Right renal pelvis (tissue), 4 donors: ENCODE results near the gene MVP. TPM values are rescaled to one million over a fixed set of nuclear protein-coding genes. Genes with fewer than 3 reads are reported as not detected.
A peak's percentile ranks its signal among the peaks of the same experiment; 100 is the strongest.

ENCODE experiments used
- DNase-seq, 4 donors: peaks; one replicate each; pipeline ENCODE4 v3.0.0-alpha.2; 2013; ENCODE audit warnings: low read depth in 4 of 4, low spot score in 3 of 4, missing footprints in 1 of 4
- polyA plus RNA-seq, 4 donors: library from polyadenylated mRNA; unstranded; fragments of 120-200 nt; gene quantifications; one replicate each; pipeline ENCODE4 v1.2.1, GENCODE V29; 2013; ENCODE audit not compliant: insufficient read length in 4 of 4

MVP gene
- polyA plus RNA-seq, 4 donors: 17.7 to 23.6 (median 21.5) TPM

DNA sequence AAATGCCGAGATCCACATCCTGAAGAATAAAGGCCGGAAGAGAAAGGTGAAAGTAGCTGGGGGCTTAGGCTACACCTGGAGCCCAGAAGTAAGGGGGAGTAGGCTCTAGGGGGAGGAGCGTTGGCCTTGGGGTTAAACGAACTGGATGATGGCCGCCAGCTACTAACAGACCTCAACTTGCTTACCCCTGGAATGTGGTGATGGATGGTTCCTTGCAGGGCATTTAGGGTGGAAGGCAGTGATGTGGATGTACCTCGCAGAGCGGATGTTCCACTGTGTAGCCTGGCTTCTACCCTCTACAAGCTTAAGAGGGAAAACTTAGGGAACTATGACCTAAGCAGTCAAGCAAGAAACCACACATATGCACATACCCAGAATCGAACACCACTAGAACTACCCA lies 16.2 kb upstream of the MVP start:
- DNase-seq: no peak

DNA sequence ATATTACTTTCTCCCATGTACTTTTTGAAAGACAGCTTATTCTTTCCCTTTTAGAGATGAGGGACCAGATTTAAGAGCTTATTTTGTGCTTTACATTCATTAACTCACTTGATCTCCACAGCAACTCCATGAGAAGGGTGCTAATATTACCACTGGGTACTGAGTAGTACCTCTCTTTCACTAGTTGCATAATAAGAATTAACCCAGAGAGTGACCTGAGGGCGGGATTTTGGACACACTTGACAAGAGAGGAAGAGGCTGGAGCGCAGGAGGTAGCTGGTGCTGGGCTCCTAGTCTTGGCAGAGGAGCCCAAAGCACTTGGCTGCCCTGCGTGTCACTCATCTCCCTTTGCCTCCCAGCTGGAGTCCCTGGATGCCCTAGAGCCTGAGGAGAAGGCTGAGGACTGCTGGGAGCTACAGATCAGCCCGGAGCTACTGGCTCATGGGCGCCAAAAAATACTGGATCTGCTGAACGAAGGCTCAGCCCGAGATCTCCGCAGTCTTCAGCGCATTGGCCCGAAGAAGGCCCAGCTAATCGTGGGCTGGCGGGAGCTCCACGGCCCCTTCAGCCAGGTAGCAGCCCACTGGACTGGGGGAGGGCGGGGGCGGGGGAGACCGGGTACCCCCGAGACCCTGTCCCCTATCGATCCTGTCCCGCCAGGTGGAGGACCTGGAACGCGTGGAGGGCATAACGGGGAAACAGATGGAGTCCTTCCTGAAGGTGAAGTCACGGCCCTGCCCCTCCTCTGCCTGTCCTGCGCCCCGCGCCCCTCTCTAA lies 15.6 kb upstream of the MVP start:
- DNase-seq: no peak

DNA sequence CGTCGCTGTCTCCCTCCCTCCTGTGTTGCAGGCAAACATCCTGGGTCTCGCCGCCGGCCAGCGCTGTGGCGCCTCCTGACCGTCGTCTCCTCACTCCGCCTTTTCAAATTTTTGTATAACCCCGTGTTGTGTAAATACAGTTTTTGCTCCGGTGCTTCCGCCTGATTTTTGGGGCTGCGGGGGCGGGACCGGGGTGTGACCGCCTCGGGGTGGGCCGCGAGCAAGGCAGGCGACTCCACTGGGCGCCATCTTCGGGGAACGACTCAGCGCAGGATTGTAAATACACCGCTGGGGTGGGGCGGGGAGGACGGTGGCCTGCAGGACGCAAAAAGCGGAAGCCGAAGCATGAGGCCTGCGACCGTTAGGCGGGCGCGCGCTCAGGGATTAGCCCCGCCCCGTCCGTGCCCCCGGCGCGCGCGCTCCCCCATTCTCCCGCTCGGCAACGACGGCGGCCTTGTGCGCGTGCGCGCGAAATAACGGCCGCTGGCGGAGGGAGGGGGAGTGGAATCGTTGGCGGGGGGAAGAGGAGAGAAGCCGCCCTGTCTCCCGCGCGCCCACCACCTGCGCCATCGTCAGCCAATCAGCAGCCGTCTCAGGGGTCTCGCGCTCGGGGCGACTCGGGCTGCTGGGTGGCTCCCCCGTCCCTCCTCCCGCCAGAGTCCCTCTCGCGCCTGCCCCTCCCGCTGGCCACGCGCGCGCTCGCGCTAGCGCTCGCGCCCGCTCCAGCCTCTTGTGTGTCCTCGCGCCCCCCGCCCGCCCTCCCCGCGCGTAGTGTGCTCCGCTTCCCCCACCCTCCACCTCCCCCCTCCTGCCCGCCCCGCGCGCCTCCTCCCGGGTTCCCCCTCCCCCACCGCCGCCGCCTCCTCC lies 14.8 kb upstream of the MVP start:
- peak; percentile 92 to 96 (median 93) for DNase-seq

DNA sequence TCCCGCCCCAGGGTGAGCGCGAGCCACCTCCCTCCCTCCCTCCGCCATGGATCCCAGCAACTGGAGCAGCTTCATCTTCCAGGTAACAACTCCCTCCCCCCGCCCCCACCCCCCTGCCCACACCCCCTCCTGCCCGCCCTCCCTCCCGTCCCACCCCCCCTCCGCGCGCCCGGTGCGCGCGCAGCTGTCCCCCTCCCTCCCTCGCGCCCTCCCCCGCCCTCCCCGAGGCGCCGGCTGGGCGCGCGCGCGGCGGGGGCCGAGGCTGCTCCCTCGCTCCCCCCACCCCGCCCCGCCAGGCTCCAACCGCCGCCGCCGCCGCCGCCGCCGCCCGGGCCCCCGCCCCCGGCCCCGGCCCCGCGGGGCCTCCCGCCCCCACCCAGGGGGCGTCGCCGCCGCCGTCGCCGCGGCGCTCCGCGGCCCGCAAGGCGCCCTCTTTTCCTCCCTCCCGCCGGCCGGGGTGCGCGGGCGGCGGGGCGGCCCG lies 14.1 kb upstream of the MVP start, which contains the start of gene MAZ:
Gene MAZ, plus strand, starts transcription at position 431 of the 481 bp plus-strand sequence. CDS start 173 bp downstream, outside the sequence.
- no peak for DNase-seq

DNA sequence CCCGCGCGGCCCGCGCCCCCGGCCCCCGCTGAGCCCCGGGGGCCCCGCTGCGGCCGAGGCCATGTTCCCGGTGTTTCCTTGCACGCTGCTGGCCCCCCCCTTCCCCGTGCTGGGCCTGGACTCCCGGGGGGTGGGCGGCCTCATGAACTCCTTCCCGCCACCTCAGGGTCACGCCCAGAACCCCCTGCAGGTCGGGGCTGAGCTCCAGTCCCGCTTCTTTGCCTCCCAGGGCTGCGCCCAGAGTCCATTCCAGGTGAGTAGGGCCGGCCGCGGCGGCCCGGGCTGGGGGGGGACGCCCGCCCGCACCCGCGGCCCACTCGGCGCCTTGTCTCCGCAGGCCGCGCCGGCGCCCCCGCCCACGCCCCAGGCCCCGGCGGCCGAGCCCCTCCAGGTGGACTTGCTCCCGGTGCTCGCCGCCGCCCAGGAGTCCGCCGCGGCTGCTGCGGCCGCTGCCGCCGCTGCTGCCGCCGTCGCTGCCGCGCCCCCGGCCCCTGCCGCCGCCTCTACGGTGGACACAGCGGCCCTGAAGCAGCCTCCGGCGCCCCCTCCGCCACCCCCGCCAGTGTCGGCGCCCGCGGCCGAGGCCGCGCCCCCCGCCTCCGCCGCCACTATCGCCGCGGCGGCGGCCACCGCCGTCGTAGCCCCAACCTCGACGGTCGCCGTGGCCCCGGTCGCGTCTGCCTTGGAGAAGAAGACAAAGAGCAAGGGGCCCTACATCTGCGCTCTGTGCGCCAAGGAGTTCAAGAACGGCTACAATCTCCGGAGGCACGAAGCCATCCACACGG lies 13.4 kb upstream of the MVP start:
- DNase-seq: no peak

DNA sequence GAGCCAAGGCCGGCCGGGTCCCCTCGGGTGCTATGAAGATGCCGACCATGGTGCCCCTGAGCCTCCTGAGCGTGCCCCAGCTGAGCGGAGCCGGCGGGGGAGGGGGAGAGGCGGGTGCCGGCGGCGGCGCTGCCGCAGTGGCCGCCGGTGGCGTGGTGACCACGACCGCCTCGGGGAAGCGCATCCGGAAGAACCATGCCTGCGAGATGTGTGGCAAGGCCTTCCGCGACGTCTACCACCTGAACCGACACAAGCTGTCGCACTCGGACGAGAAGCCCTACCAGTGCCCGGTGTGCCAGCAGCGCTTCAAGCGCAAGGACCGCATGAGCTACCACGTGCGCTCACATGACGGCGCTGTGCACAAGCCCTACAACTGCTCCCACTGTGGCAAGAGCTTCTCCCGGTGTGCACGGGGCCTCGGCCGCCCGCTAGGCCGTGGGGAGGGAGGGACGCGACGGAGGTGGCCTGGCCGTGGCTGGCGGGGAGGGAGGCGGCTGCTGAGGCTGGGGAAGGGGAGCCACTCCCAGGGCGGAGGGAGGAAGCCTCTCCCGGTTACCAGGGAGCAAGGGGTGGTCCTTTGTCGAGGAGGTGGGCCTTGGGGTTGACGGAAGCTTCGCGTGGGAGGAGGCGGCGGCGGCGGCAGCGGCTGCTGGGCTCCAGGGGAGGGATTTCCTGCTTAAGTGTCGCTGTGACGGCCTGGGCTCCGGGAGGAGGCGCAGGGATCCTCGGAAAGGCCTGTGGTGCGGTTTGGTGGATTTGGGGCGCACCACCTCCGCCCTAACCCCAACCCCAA lies 12.6 kb upstream of the MVP start:
- DNase-seq: peak in 3 of 4 donors; percentile 76 to 83 (median 79)

DNA sequence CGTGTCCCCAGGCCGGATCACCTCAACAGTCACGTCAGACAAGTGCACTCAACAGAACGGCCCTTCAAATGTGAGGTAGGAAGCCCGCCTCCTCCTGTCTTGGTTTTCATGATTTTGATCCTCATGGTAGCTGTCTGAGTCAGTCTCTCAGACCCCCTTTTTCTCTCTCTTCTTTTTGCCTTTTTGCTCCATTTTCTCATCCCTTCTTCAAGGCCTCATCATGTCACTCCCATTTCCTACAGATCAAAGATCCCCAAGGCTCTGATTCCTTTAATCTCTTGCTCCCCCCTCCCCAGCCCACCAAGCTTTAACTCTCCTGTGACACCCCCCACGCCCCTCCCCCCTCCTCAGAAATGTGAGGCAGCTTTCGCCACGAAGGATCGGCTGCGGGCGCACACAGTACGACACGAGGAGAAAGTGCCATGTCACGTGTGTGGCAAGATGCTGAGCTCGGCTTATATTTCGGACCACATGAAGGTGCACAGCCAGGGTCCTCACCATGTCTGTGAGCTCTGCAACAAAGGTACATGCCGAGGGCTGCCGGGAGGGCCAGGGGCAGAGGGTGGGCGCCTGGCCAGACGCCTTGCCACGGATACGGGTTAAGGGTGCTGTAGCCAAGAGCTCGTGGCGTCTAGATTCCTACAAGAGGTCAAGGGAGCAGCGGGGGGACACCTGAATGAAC lies 11.9 kb upstream of the MVP start:
- no peak for DNase-seq

DNA sequence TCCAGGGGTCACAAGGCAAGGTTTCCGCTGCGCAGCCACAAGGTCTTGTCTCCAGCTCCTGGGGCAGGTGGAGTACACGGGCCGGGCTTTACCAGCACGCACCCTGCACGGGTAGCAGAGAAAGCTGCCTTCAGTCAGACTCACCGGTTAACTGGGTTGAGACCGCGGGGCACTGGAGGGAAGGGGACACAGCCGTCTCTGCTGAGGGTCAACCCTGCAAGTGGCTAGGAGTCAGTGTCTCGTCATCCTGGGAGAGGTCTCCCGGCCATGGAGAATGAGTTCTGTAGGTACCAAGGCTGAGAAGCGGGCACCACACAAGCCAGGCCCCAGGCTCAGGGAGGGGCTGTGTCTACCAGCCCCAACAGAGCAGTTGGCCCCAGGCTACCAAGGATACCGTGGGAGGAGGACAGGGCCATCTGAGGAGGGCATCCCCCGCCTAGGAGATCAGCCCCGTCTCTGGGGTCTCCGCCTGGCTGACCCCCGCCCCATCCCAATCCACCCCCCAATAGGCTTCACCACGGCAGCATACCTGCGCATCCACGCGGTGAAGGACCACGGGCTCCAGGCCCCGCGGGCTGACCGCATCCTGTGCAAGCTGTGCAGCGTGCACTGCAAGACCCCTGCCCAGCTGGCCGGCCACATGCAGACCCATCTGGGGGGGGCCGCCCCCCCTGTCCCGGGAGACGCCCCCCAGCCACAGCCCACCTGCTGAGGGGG lies 11.1 kb upstream of the MVP start:
- no peak for DNase-seq

DNA sequence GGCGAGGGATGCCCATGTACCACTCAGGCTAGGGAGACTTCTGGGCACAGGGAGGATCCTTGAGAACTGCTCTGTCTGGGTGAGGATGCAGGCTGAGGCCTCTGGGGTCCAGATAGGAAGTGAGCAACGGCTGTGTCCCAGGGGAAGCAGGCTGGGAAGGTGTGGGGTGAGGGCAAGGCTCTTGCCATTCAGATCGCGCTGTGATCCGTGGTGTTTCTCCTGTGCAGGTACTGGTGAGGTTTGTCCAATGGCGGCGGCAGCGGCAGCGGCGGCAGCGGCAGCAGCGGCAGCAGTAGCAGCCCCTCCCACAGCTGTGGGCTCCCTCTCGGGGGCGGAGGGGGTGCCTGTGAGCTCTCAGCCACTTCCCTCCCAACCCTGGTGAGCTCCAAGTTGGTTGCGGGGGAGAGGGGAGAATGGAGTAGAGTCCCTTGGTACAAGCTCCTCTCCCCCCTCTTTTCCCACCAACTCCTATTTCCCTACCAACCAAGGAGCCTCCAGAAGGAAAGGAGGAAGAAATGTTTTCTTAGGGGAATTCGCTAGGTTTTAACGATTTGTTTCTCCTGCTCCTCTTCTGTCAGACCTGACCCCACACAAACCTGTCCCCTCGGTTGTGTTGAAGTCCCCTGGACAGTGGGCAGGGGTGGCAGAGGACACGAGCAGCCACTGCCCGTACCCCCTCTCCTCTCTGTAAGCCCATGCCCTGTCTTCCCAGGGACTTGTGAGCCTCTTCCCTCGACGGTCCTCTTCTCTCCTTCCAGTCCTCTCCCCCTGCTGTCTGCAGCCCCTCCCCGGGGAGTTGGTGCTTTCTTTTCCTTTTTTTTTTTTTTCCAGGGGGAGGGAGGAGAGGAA lies 10.2 kb upstream of the MVP start:
- DNase-seq: no peak

DNA sequence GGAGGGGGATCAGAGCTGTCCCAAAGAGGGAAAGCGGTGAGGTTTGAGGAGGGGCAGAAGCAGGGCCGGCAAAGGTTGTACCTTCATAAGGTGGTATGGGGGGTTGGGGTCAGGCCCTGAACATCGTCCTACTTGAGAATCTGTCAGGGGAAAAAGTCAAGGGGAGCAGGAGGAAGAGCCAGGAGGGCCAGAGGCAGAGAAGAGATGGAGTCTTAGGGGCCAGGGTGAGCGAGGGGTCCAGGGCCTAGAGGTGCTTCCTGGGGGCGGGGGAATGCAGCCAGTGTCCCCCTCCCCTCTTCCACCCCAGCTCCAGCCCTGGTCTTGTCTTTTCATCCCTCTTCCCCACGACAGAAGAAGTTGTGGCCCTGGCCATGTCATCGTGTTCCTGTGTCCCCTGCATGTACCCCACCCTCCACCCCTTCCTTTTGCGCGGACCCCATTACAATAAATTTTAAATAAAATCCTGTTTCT lies 9.5 kb upstream of the MVP start:
- DNase-seq: no peak

DNA sequence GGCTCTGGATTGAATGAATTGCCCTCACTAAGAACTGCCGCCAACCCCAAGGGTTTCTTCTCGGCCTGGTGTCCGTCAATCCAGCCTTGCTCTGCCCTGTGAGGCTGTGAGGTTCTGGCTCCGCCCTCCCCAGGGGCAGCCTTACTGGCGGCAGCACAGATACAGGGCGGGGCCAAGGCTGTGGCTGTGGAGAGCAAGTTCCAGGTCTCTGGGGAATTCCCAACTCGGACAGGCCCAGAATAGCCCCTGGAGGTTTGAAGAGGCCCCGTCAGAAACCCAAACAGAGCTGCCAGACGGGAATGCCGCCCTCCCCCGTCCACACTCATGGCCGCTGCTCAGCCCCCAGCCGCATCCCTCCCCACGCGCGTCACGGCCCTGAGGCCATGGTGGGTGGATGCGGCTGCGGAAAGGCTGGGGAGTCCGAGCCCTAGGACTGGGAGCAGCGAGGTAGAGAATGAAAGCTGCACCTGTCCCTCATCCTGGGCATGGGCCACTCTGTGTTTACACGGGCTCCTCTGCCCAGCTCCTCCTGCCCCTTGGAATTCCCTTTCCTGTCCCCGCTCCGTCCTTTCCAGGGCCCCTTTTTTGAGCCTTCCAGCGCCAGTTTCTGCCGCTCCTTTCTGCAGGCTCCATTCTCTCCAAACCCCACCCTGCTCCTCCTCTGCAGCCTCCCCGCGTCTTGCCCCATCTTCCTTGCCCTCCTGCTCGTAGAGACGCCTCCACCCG lies 8.9 kb upstream of the MVP start:
- DNase-seq: peak; percentile 82 to 91 (median 89)

DNA sequence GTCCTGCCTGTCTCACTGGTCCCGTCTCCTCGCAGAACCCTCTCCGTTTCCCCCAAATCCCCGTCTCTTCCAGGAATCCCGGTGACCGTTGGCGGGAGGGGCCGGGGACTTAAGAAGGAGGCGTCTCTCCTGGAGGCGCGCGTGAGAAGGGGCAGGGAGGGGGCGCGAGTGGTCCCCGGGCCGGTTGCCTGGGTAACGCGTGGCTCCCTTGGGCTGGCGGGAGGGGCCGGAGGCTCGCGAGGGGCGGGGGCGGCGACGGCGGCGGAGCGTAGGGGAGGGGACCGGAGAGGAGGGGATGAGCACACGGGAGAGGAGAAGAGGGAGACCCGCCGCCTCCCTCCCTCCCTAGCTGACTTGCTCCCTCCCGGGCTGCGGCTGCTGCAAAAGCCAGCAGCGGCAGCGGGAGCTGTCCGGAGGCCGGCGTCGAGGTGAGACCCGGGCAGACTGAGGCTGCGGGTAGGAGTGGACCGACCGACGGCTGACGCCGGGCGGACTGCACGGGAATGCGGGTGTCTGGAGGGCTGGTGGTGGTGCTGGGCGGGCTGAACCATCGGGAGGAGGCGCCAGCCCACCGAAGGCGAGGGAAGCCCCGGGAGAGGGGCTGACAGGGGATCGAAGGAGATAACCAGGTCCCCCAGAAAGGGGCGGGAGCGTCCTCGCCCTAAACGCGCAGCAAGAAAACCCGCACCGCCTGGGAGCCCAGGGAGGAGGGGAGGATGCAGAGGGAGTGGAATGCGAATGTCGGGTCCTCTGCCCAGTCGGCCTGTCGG lies 8.2 kb upstream of the MVP start, which contains the start of gene PRRT2:
Gene PRRT2, plus strand, starts transcription at position 298 of the 770 bp plus-strand sequence. CDS start 862 bp downstream, outside the sequence.
- no peak for DNase-seq

DNA sequence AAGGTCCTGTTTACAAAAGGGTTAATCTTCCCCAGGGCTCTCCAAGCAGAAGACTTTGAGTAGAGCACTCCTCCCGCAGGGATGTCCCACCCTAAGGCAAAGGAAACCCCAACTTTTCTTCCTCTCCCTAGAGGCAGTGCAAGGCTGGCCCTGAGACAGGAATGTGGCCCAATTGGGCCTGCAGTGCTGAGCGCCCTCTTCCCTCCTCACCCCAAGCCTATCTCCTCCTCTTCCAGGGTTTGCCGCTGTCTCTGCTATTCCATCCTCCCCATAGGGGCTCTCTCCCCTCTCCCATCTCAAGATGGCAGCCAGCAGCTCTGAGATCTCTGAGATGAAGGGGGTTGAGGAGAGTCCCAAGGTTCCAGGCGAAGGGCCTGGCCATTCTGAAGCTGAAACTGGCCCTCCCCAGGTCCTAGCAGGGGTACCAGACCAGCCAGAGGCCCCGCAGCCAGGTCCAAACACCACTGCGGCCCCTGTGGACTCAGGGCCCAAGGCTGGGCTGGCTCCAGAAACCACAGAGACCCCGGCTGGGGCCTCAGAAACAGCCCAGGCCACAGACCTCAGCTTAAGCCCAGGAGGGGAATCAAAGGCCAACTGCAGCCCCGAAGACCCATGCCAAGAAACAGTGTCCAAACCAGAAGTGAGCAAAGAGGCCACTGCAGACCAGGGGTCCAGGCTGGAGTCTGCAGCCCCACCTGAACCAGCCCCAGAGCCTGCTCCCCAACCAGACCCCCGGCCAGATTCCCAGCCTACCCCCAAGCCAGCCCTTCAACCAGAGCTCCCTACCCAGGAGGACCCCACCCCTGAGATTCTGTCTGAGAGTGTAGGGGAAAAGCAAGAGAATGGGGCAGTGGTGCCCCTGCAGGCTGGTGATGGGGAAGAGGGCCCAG lies 7.3 kb upstream of the MVP start:
- no peak for DNase-seq

DNA sequence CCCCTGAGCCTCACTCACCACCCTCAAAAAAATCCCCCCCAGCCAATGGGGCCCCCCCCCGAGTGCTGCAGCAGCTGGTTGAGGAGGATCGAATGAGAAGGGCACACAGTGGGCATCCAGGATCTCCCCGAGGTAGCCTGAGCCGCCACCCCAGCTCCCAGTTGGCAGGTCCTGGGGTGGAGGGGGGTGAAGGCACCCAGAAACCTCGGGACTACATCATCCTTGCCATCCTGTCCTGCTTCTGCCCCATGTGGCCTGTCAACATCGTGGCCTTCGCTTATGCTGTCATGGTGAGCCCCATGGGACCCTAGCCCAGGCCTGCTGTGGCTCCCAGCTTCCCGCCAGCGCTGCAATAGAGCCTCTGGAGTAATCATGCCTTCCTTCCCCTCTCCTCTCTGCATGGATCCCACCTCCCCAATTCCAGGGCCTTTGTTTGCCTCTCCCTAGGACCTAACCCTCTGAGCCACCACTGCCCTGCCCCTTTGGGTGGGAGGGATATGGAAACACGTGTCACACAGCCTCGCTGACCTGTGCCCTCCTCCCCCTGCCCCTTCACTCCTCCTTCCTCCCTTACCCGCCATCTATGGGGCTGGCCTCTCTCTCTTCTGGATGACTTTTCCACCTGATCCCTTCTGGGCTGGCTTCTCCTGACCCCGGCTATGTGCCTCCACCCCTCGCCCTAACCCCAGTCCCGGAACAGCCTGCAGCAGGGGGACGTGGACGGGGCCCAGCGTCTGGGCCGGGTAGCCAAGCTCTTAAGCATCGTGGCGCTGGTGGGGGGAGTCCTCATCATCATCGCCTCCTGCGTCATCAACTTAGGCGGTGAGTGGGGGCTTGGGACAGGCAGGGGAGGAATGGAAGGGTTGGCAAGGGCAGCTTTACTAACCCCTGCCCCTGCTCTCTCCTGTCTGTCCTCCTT lies 6.4 kb upstream of the MVP start:
- DNase-seq: no peak
